RWPE1 (cell line): ENCODE results near the gene SH3GL1.

Source experiments
- CTCF ChIA-PET: fragments of 350-600 bp; sonication (Branson Sonifier 250); formaldehyde crosslinking; extraction: SDS; loops from one replicate; lab custom pipeline; 2021; lab: Yijun Ruan, JAX
- POLR2A ChIA-PET: fragments of 400-600 bp; formaldehyde crosslinking; extraction: SDS; loops from one replicate; lab custom pipeline; 2020; ENCODE audit warnings: antibody characterized with exemption; ENCODE audit not compliant: low non-redundant PET; lab: Yijun Ruan, JAX
- DNase-seq: peaks from one replicate; pipeline ENCODE4 v3.0.0; 2012; ENCODE audit warnings: low spot score
- H3K27ac ChIP-seq: fragments of 450-650 bp; 2 replicates; pipeline ENCODE4 v1.5.1; 2017
- CTCF ChIP-seq: fragments of 450-650 bp; conservative IDR thresholded peaks from 2 replicates; pipeline ENCODE4 v1.5.1; 2017; ENCODE audit warnings: low read depth, mild to moderate bottlenecking

SH3GL1 gene

GRCh38 chr19:4380254-4380727 is 20.1 kb downstream of the SH3GL1 start:
- ChIA-PET POLR2A (interaction anchor here (0.5 kb wide), 1 partner anchor 75 kb away, joined by 3 read pairs; no protein-coding TSS in a partner anchor), CTCF (interaction anchor here (0.5 kb wide), 1 partner anchor 604 kb away, joined by 4 read pairs; no protein-coding TSS in a partner anchor)
- H3K27ac ChIP-seq, result peak overlapping the region; percentile 99
- no peak for TF ChIP-seq CTCF
- DNase-seq, result no peak

- H3K27ac ChIP-seq, result peak overlapping the region; percentile 99
- peak; percentile 96 for DNase-seq
- TF ChIP-seq CTCF, result no peak
- ChIA-PET CTCF (interaction anchor here (0.5 to 1.5 kb wide), 3 partner anchors 10 to 1471 kb away, joined by 4 to 10 read pairs (median 5); partner anchors contain the start of gene SH3GL1), POLR2A (interaction anchor here (0.7 kb wide), 3 partner anchors 27 to 314 kb away, joined by 4 to 5 read pairs (median 5); no protein-coding TSS in a partner anchor)
These were observed 20.7 kb downstream of the SH3GL1 start for GRCh38 chr19:4379383-4380253.

GRCh38 chr19:4378886-4379285 is 21.5 kb downstream of the SH3GL1 start:
- DNase-seq, result no peak
- no peak for TF ChIP-seq CTCF
- ChIA-PET CTCF (interaction anchor here (1.5 kb wide), 1 partner anchor 9 kb away, joined by 5 read pairs; no protein-coding TSS in a partner anchor), POLR2A (interaction anchor here (0.7 kb wide), 1 partner anchor 36 kb away, joined by 5 read pairs; no protein-coding TSS in a partner anchor)
- H3K27ac ChIP-seq, result peak overlapping the region; percentile 99

GRCh38 chr19:4376991-4377781 is 23.2 kb downstream of the SH3GL1 start:
- CTCF ChIA-PET, result interaction anchor here (0.5 to 2.1 kb wide), 3 partner anchors 11 to 23 kb away, joined by 3 to 6 read pairs (median 4); partner anchors contain the start of gene SH3GL1
- no peak for DNase-seq
- POLR2A ChIA-PET, result no interaction called here
- peak overlapping the region; percentile 99 for H3K27ac ChIP-seq
- TF ChIP-seq CTCF, result no peak

GRCh38 chr19:4376671-4376990 is 23.7 kb downstream of the SH3GL1 start:
- H3K27ac ChIP-seq, result peak overlapping the region; percentile 99
- ChIA-PET CTCF (interaction anchor here (2.1 kb wide), 1 partner anchor 23 kb away, joined by 6 read pairs; the partner anchor contains the start of gene SH3GL1), POLR2A (no interaction called here)
- no peak for DNase-seq
- no peak for TF ChIP-seq CTCF
